ENCODE results near the gene CCSER1.

The CCSER1 gene

GRCh38 chr4:90162566-90162965, 35.4 kb downstream of the CCSER1 start:
- no peak overlapping the region for H3K4me3 ChIP-seq (ENCODE audit: low read depth, low read length)
- H2BK12ac ChIP-seq (ENCODE audit: low read length), result no peak overlapping the region
- H3K9ac ChIP-seq (ENCODE audit: low read length), result no peak overlapping the region
- DNase-seq, result no peak
- H2BK120ac ChIP-seq (ENCODE audit: insufficient read depth, low read length, poor library complexity), result no peak overlapping the region
- H2AFZ ChIP-seq (ENCODE audit: insufficient read depth, low read length, poor library complexity), result no peak overlapping the region
- peaks cover 2% of the 10 kb centered on the region for H3K9me3 ChIP-seq (ENCODE audit: insufficient read depth, low read depth, low read length)
- no peak overlapping the region for H4K8ac ChIP-seq (ENCODE audit: low read depth, low read length)
- H2AK5ac ChIP-seq (ENCODE audit: low read length), result no peak overlapping the region
- peaks cover 0 to 2% of the 10 kb centered on the region in 2 experiments for H3K4me1 ChIP-seq (ENCODE audit: control insufficient read depth in 1 of 2, insufficient read depth in 2 of 2, low read length in 2 of 2)
- H3K4ac ChIP-seq (ENCODE audit: low read depth, low read length), result no peak overlapping the region
- H4K91ac ChIP-seq (ENCODE audit: low read depth, low read length), result no peak overlapping the region
- H3K14ac ChIP-seq (ENCODE audit: low read length), result no peak overlapping the region
- no peak overlapping the region for H4K12ac ChIP-seq (ENCODE audit: low read depth, low read length)
- no CpG with 5 or more reads among the region's 1 CpG for WGBS (ENCODE audit: extremely low coverage, insufficient coverage, insufficient read length)
- H3K18ac ChIP-seq (ENCODE audit: low read length), result no peak overlapping the region
- no peak overlapping the region for H3K23ac ChIP-seq (ENCODE audit: low read length)
- no peak overlapping the region for H2BK5ac ChIP-seq (ENCODE audit: low read depth, low read length, poor library complexity)
- no peak overlapping the region for H3K4me2 ChIP-seq (ENCODE audit: low read length)
- H3K27ac ChIP-seq (ENCODE audit: low read depth, low read length), result no peak overlapping the region
- no peaks in the 10 kb centered on the region for H3K79me2 ChIP-seq (ENCODE audit: control insufficient read depth, insufficient read depth, low read length, poor library complexity)
- H3K27me3 ChIP-seq (ENCODE audit: insufficient read depth, low read length), result no peaks in the 10 kb centered on the region
- no peaks in the 10 kb centered on the region for H3K79me1 ChIP-seq (ENCODE audit: low read length)
- no peaks in the 10 kb centered on the region for H3K36me3 ChIP-seq (ENCODE audit: control insufficient read depth in 1 of 2, insufficient read depth in 2 of 2, low read length in 2 of 2)

DNA sequence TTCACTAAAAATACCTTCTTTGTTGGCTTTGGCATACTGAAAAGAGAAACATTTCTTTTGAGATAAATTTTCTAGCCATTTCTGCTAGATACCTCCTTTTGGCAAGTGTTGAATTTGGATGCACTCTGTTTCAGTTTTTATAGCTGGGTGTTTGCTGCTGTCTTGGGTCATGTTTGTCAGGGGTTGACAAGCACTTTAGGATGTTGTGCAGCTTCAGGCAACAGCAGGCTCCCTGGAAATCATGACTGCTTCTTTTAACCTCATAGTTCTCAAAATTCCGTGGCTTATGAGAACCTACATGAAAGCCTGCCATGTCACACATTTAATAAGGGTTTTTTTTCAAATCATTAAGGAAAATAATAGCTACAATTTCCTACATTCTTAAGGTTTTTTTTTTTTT, 36.7 kb downstream of the CCSER1 start:
- no peak overlapping the region for H3K27ac ChIP-seq (ENCODE audit: low read depth, low read length)
- no peak overlapping the region for H3K4me2 ChIP-seq (ENCODE audit: low read length)
- H4K91ac ChIP-seq (ENCODE audit: low read depth, low read length), result no peak overlapping the region
- H2BK5ac ChIP-seq (ENCODE audit: low read depth, low read length, poor library complexity), result no peak overlapping the region
- no peak overlapping the region for H2BK12ac ChIP-seq (ENCODE audit: low read length)
- no peaks in the 10 kb centered on the region for H3K79me1 ChIP-seq (ENCODE audit: low read length)
- no peak overlapping the region for H4K8ac ChIP-seq (ENCODE audit: low read depth, low read length)
- H3K4ac ChIP-seq (ENCODE audit: low read depth, low read length), result no peak overlapping the region
- no peaks in the 10 kb centered on the region for H3K79me2 ChIP-seq (ENCODE audit: control insufficient read depth, insufficient read depth, low read length, poor library complexity)
- no peaks in the 10 kb centered on the region for H3K36me3 ChIP-seq (ENCODE audit: control insufficient read depth in 1 of 2, insufficient read depth in 2 of 2, low read length in 2 of 2)
- no peak overlapping the region for H3K23ac ChIP-seq (ENCODE audit: low read length)
- DNase-seq, result no peak
- no peak overlapping the region for H3K9ac ChIP-seq (ENCODE audit: low read length)
- no peak overlapping the region for H3K4me3 ChIP-seq (ENCODE audit: low read depth, low read length)
- no peak overlapping the region for H3K14ac ChIP-seq (ENCODE audit: low read length)
- no peak overlapping the region for H4K12ac ChIP-seq (ENCODE audit: low read depth, low read length)
- no CpG with 5 or more reads among the region's 1 CpG for WGBS (ENCODE audit: extremely low coverage, insufficient coverage, insufficient read length)
- no peak overlapping the region for H3K18ac ChIP-seq (ENCODE audit: low read length)
- no peak overlapping the region for H2AK5ac ChIP-seq (ENCODE audit: low read length)
- H3K27me3 ChIP-seq (ENCODE audit: insufficient read depth, low read length), result no peaks in the 10 kb centered on the region
- peaks cover 0 to 2% of the 10 kb centered on the region in 2 experiments for H3K4me1 ChIP-seq (ENCODE audit: control insufficient read depth in 1 of 2, insufficient read depth in 2 of 2, low read length in 2 of 2)
- H2BK120ac ChIP-seq (ENCODE audit: insufficient read depth, low read length, poor library complexity), result no peak overlapping the region
- H2AFZ ChIP-seq (ENCODE audit: insufficient read depth, low read length, poor library complexity), result no peak overlapping the region
- peaks cover 1% of the 10 kb centered on the region for H3K9me3 ChIP-seq (ENCODE audit: insufficient read depth, low read depth, low read length)

DNA sequence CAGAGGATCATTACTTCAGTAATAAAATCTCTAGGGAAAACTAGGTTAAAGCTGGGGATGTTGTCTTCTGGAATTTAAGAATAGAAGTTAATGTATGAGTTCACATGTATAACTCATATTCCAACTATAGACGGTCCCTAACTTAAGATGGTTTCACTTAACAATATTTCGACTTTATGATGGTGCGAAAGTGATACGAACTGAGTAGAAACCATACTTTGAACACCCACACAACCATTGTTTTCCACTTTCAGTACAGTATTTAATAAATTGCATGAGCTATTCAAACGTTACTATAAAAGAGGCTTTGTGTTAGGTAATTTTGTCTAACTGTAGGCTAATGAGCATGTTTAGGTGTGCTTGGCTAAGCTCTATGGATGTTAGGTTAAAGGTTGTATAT, 38.7 kb downstream of the CCSER1 start:
- no peaks in the 10 kb centered on the region for H3K4me1 ChIP-seq (ENCODE audit: control insufficient read depth in 1 of 2, insufficient read depth in 2 of 2, low read length in 2 of 2)
- H2BK5ac ChIP-seq (ENCODE audit: low read depth, low read length, poor library complexity), result no peak overlapping the region
- H2BK120ac ChIP-seq (ENCODE audit: insufficient read depth, low read length, poor library complexity), result no peak overlapping the region
- H4K12ac ChIP-seq (ENCODE audit: low read depth, low read length), result no peak overlapping the region
- no peak overlapping the region for H2AFZ ChIP-seq (ENCODE audit: insufficient read depth, low read length, poor library complexity)
- H3K79me2 ChIP-seq (ENCODE audit: control insufficient read depth, insufficient read depth, low read length, poor library complexity), result no peaks in the 10 kb centered on the region
- no peak for DNase-seq
- H3K4ac ChIP-seq (ENCODE audit: low read depth, low read length), result no peak overlapping the region
- H2AK5ac ChIP-seq (ENCODE audit: low read length), result no peak overlapping the region
- H3K27ac ChIP-seq (ENCODE audit: low read depth, low read length), result no peak overlapping the region
- no peak overlapping the region for H4K8ac ChIP-seq (ENCODE audit: low read depth, low read length)
- H3K4me3 ChIP-seq (ENCODE audit: low read depth, low read length), result no peak overlapping the region
- H3K18ac ChIP-seq (ENCODE audit: low read length), result no peak overlapping the region
- H3K27me3 ChIP-seq (ENCODE audit: insufficient read depth, low read length), result no peaks in the 10 kb centered on the region
- H3K9me3 ChIP-seq (ENCODE audit: insufficient read depth, low read depth, low read length), result no peaks in the 10 kb centered on the region
- H2BK12ac ChIP-seq (ENCODE audit: low read length), result no peak overlapping the region
- H3K23ac ChIP-seq (ENCODE audit: low read length), result no peak overlapping the region
- no peak overlapping the region for H3K4me2 ChIP-seq (ENCODE audit: low read length)
- no peak overlapping the region for H3K14ac ChIP-seq (ENCODE audit: low read length)
- no peaks in the 10 kb centered on the region for H3K79me1 ChIP-seq (ENCODE audit: low read length)
- WGBS (ENCODE audit: extremely low coverage, insufficient coverage, insufficient read length), result no CpG with 5 or more reads among the region's 5 CpGs
- H3K36me3 ChIP-seq (ENCODE audit: control insufficient read depth in 1 of 2, insufficient read depth in 2 of 2, low read length in 2 of 2), result no peaks in the 10 kb centered on the region
- H4K91ac ChIP-seq (ENCODE audit: low read depth, low read length), result no peak overlapping the region
- no peak overlapping the region for H3K9ac ChIP-seq (ENCODE audit: low read length)

DNA sequence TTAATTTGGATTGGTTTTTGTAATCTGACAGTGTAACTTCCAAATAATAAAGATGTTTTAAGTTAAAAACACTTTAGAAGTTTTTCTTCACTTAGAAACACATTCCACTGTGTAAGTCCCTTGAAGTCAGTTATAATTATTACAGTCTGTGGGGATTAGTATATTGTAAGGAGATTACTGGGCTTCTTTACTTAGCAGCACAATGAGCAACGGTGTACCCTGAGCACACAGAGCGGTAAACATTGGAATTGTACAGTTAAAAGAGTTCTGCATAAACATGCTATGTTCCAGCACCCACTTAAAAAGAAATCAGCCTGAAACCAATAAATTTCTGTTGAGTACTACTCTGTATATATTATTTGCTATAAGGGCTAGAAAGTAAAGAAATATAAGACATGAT, 44.3 kb downstream of the CCSER1 start:
- H3K79me2 ChIP-seq (ENCODE audit: control insufficient read depth, insufficient read depth, low read length, poor library complexity), result no peaks in the 10 kb centered on the region
- no peak overlapping the region for H2AFZ ChIP-seq (ENCODE audit: insufficient read depth, low read length, poor library complexity)
- no peak overlapping the region for H4K91ac ChIP-seq (ENCODE audit: low read depth, low read length)
- H3K79me1 ChIP-seq (ENCODE audit: low read length), result peaks cover 3% of the 10 kb centered on the region
- H3K4ac ChIP-seq (ENCODE audit: low read depth, low read length), result no peak overlapping the region
- no peak overlapping the region for H2AK5ac ChIP-seq (ENCODE audit: low read length)
- no peak overlapping the region for H3K23ac ChIP-seq (ENCODE audit: low read length)
- no peak overlapping the region for H4K8ac ChIP-seq (ENCODE audit: low read depth, low read length)
- H3K9ac ChIP-seq (ENCODE audit: low read length), result no peak overlapping the region
- H3K9me3 ChIP-seq (ENCODE audit: insufficient read depth, low read depth, low read length), result no peaks in the 10 kb centered on the region
- no peak overlapping the region for H2BK120ac ChIP-seq (ENCODE audit: insufficient read depth, low read length, poor library complexity)
- H3K4me2 ChIP-seq (ENCODE audit: low read length), result no peak overlapping the region
- H3K36me3 ChIP-seq (ENCODE audit: control insufficient read depth in 1 of 2, insufficient read depth in 2 of 2, low read length in 2 of 2), result no peaks in the 10 kb centered on the region
- H3K27me3 ChIP-seq (ENCODE audit: insufficient read depth, low read length), result no peaks in the 10 kb centered on the region
- no peak overlapping the region for H4K12ac ChIP-seq (ENCODE audit: low read depth, low read length)
- no peak for DNase-seq
- H3K27ac ChIP-seq (ENCODE audit: low read depth, low read length), result no peak overlapping the region
- no peak overlapping the region for H3K4me3 ChIP-seq (ENCODE audit: low read depth, low read length)
- no peak overlapping the region for H2BK5ac ChIP-seq (ENCODE audit: low read depth, low read length, poor library complexity)
- WGBS (ENCODE audit: extremely low coverage, insufficient coverage, insufficient read length), result no CpG with 5 or more reads among the region's 2 CpGs
- no peak overlapping the region for H3K14ac ChIP-seq (ENCODE audit: low read length)
- peaks cover 0 to 4% of the 10 kb centered on the region in 2 experiments for H3K4me1 ChIP-seq (ENCODE audit: control insufficient read depth in 1 of 2, insufficient read depth in 2 of 2, low read length in 2 of 2)
- no peak overlapping the region for H2BK12ac ChIP-seq (ENCODE audit: low read length)
- no peak overlapping the region for H3K18ac ChIP-seq (ENCODE audit: low read length)

Measured in trophoblast cell (in vitro differentiated cells and primary cell).